ENCODE results near the gene TIMM23. TPM values are rescaled to one million over a fixed set of nuclear protein-coding genes. Genes with fewer than 3 reads are reported as not detected.

Gene TIMM23
- total RNA-seq, 1 experiment from 2014 or later: 103 TPM

Other genes starting within 250 kb of the TIMM23 start
- gene WASHC2C, start 245.2 kb upstream of the TIMM23 start, total RNA-seq (2021; ENCODE audit: unreplicated experiment): 73.6 TPM
- 18.1 TPM for gene AGAP4, start 125.0 kb upstream of the TIMM23 start, total RNA-seq (2021; ENCODE audit: unreplicated experiment)
- 119 TPM for gene NCOA4, start 58.1 kb downstream of the TIMM23 start, total RNA-seq (2021; ENCODE audit: unreplicated experiment)
- gene MSMB, start 73.8 kb downstream of the TIMM23 start, total RNA-seq (2021; ENCODE audit: unreplicated experiment): not detected